GM12891 (cell line): ENCODE results near the gene ANLN.
"Not testable (repeated sequence)": the region's sequence is repeated elsewhere in the genome, so short reads cannot be mapped to it uniquely, and the experiment has no call there.

Experiments used
- DNase-seq: peaks from one replicate; pipeline ENCODE4 v3.0.0; 2011; ENCODE audit warnings: low spot score; ENCODE audit not compliant: insufficient read length
- FAIRE-seq: peaks from 2 replicates; lab custom pipeline; 2011; peaks lifted over from hg19 to GRCh38; lab: Jason Lieb, UNC
- PAX5 ChIP-seq: IDR thresholded peaks from 2 replicates; pipeline ENCODE4 v1.6.1; 2011; ENCODE audit warnings: low read length, moderate library complexity, mild to moderate bottlenecking; ENCODE audit not compliant: insufficient read depth, severe bottlenecking
- POLR2A ChIP-seq: IDR thresholded peaks from 2 replicates; pipeline ENCODE4 v1.6.1; 2011; ENCODE audit warnings: low read depth, low read length, control low read depth
- POLR2AphosphoS5 ChIP-seq: IDR thresholded peaks from 2 replicates; pipeline ENCODE4 v1.6.1; 2011; ENCODE audit warnings: low read depth, low read length, control low read depth
- POU2F2 ChIP-seq: IDR thresholded peaks from 2 replicates; pipeline ENCODE4 v1.6.1; 2011; ENCODE audit warnings: low read depth, mild to moderate bottlenecking, control low read depth, low read length, moderate library complexity
- SPI1 ChIP-seq: IDR thresholded peaks from 2 replicates; pipeline ENCODE4 v1.6.1; 2011; ENCODE audit warnings: low read depth, low read length, control low read depth
- TAF1 ChIP-seq: IDR thresholded peaks from 2 replicates; pipeline ENCODE4 v1.6.1; 2011; ENCODE audit warnings: low read depth, low read length, control low read depth

The ANLN gene

DNA sequence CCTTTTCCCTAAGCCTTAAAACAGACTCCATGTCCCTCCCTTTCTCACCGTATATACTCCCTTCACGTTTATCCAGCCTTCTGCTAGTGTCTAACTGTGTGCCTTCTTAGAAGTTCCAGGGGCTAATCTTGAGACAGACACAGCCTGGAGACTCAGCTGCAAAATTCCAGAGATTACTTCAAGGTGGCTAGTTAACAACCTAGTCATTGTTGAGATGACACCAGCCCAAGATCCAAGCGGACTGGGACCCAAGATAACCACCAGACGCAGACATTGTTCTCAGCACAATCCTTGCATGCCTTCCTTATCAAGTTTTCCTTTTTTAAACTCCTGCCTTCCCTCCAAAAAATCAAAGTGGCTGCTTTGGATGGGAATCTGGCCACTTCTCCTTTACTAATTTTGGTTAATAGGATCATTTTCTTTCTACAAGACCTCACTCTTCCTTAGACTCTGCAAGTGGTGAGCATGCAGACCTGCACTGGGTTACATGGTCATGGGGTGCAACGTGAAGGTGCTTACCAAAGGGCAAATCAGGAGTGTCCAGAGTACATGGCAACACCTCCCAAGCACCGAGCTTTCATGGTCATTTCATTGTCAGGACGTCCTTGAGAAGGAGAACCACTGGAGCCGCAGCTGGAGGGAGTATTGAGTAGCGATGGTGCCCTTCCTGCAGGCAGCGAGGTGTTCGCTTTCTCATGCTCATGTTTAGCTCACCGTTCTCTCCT, 69.7 kb downstream of the ANLN start:
- no peak for TF ChIP-seq POLR2A
- TF ChIP-seq TAF1: no peak
- TF ChIP-seq POU2F2: no peak
- no peak for TF ChIP-seq SPI1
- no peak for TF ChIP-seq PAX5
- no peak for TF ChIP-seq POLR2AphosphoS5
- no peak for DNase-seq
- no peak for FAIRE-seq

GRCh38 chr7:36460811-36461429, 71.3 kb downstream of the ANLN start:
- DNase-seq (no peak), FAIRE-seq (no peak)
- TF ChIP-seq TAF1 (no peak), POLR2A (no peak), POU2F2 (no peak), PAX5 (no peak), SPI1 (no peak), POLR2AphosphoS5 (no peak)

- no peak for DNase-seq
- no peak for TF ChIP-seq POLR2A
- TF ChIP-seq POU2F2: no peak
- no peak for TF ChIP-seq SPI1
- no peak for TF ChIP-seq POLR2AphosphoS5
- TF ChIP-seq TAF1: no peak
- TF ChIP-seq PAX5: no peak
- no peak for FAIRE-seq
These were observed 73.0 kb downstream of the ANLN start for GRCh38 chr7:36462551-36463137.

DNA sequence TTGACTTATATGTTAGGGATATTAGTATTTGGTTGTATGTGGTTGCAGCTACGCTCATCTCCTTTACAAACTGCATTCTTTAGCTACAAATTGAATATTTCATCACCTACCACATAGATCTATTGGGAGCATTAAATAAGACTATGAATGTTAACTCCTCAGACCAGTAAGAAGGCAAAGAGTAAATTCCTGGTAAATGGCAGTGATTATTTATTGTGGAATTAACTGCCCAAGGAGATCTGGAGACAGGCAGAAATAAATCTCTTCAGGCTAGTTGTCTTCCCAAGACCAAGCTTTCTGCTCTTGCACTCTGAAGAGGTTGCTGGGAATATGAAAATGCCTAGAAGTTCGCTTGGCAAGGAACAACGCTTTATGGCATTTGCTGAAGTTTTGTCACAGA, 74.6 kb downstream of the ANLN start:
- DNase-seq: no peak
- no peak for FAIRE-seq
- TF ChIP-seq TAF1: no peak
- no peak for TF ChIP-seq POLR2A
- no peak for TF ChIP-seq SPI1
- no peak for TF ChIP-seq POLR2AphosphoS5
- no peak for TF ChIP-seq PAX5
- no peak for TF ChIP-seq POU2F2

DNA sequence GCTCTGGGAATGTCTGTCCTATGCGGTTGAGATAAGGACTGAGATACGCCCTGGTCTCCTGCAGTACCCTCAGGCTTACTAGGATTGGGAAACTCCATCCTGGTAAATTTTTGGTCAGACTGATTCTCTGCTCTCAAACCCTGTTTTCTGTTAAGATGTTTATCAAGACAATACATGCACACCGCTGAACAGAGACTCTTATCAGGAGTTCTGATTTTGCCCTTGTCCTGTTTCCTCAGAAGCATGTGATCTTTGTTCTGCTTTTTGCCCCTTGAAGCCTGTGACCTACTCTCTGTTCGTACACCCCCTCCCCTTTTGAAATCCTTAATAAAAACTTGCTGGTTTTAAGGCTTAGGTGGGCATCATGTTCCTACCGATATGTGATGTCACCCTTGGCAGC, 76.3 kb downstream of the ANLN start:
- FAIRE-seq: not testable (repeated sequence)

GRCh38 chr7:36468370-36469101, 78.9 kb downstream of the ANLN start:
- no peak for DNase-seq
- TF ChIP-seq TAF1: no peak
- TF ChIP-seq POLR2A: no peak
- TF ChIP-seq POLR2AphosphoS5: no peak
- TF ChIP-seq POU2F2: no peak
- TF ChIP-seq SPI1: no peak
- no peak for TF ChIP-seq PAX5
- no peak for FAIRE-seq

More for the DNA sequence above, 76.3 kb downstream of the ANLN start:
- DNase-seq: not testable (repeated sequence)

- TF ChIP-seq POU2F2: no peak
- no peak for TF ChIP-seq POLR2A
- no peak for TF ChIP-seq TAF1
- no peak for TF ChIP-seq POLR2AphosphoS5
- TF ChIP-seq PAX5: no peak
- TF ChIP-seq SPI1: no peak
- DNase-seq: no peak
These were observed 79.6 kb downstream of the ANLN start for GRCh38 chr7:36469236-36469635.

DNA sequence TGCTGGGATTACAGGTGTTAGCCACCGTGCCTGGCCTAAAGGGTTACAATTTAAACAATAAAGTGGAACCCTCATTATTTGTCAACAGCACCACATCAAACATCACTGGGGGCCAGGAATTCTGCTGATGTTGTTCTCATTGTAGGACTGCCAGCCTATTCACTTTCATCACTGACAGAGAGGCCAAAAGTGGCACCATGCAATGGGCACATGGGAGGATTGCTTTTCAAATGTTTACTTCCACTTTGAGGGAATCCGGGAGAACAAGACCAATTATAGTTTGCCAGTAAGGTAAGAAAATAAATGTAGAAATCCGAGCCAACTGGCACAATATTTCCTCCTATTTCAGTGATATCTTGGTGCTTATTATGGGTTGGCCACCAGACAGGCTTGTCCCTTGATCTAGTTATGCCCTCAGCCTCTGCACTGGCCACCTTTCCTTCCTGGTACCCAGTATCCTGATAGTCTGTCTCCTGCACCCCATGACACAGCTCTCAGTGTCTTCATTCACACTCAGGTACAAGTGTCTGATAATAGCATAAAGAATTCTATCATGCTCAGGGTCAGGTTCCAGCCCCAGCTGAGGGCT, 82.6 kb downstream of the ANLN start:
- TF ChIP-seq PAX5 (no peak), POLR2A (no peak), POU2F2 (no peak), POLR2AphosphoS5 (no peak), TAF1 (no peak), SPI1 (no peak)
- no peak for DNase-seq
- FAIRE-seq: no peak

More at GRCh38 chr7:36469236-36469635, 79.6 kb downstream of the ANLN start:
- no peak for FAIRE-seq

GRCh38 chr7:36473454-36474282, 84.0 kb downstream of the ANLN start:
- FAIRE-seq: no peak
- TF ChIP-seq PAX5: no peak
- TF ChIP-seq POLR2A: no peak
- TF ChIP-seq POU2F2: no peak
- no peak for TF ChIP-seq SPI1
- no peak for TF ChIP-seq TAF1
- TF ChIP-seq POLR2AphosphoS5: no peak
- DNase-seq: no peak
